NCI-H526 treated with DMSO at 0.1 percent for 48 hours (cell line): ENCODE measurements around the gene UBA1.
"Not testable (repeated sequence)": the region's sequence is repeated elsewhere in the genome, so short reads cannot be mapped to it uniquely, and the experiment has no call there.

ENCODE experiments used
- DNase-seq: peaks from one replicate; lab custom pipeline; 2025; lab: John Stamatoyannopoulos, UW

The UBA1 gene

DNA sequence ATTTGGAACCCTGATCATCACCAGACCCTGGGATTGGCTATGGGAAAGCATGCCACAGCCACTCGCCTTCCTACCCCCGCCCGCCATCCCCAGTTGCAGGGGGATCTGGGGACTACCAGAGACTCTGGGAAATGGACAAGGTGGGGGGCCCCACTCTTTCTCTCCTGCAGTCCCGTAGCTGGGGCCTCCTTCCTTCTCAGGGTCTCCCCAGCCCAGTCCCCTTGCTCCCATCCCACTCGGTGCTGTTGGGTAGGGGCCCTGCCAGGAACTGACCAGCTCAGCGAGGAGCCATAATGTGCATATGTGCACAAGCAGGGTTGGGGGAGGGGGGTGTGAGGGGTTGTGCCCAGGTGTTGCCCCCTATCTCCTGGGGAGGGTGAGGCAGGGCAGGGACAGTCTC, 35.8 kb downstream of the UBA1 start:
- no peak for DNase-seq

GRCh38 chrX:47230136-47230868, 36.7 kb downstream of the UBA1 start:
- no peak for DNase-seq

DNA sequence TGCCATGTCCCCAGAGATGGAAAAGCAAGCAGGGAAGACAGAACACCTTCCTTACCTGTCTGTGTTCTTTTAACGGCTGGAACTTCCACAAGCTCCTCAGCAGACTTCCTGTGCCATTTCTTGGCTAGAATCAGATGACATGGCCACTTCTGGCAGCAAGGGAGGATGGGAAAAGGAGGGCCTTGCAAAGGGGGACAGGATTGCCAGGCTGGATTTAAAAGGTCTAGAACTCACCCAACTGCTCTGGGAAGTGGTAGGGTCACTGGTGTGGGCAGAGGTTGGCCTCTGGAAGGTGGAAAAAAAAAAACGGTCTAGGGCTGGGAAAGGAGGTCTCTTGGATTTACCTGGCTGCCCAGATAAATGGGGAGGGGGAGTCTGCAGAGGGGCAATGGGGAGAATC, 37.5 kb downstream of the UBA1 start:
- no peak for DNase-seq

DNA sequence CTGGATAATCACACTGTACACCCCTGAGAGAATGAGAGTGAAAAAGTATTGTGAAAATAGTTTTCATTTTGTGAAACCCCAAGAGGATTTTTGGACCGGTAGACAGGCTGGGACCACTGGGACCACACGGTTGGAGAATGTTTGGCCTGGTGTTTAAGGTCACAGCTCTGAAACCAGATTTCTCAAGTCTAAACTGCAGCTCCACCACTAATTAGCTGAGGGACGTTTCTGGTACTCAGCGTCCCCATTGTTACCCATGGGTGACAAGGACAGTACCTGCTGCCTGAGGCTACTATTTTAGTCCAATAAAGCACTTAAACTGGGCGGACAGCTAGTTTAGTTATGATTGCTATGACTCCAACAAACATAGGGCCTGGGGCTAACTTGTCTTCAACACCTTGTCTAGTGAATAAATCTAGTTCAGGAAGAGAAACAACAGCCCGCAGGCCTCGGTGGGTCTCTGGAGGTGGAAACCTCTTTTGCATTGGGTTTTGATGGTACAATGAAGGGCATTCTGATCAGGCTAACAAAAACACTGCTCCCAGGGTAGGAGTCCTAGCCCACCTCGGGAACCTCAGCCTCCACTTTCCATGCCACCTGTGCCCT, 38.7 kb downstream of the UBA1 start:
- no peak for DNase-seq

DNA sequence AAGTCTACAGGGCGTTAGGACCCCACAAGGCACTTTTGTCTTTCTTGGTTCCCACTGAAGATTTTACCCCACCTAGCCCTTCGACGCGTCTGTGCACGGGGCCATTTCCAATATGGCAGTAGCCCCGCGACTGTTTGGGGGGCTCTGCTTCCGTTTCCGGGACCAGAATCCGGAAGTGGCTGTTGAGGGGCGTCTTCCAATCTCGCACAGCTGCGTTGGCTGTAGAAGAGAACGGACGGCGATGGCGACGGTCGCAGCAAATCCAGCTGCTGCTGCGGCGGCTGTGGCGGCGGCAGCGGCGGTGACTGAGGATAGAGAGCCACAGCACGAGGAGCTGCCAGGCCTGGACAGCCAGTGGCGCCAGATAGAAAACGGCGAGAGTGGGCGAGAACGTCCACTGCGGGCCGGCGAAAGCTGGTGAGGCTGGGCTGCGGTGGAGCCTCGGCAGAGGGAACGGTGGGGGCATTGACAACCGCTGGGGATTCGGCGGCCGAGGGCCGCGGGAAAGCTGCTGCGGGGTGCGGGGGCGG, 39.2 kb downstream of the UBA1 start, which contains the start of gene USP11:
TSS of gene USP11 (plus strand) at position 207 of the 530 bp plus-strand sequence. CDS start at position 242, 35 bp downstream.
- peak; percentile 24 for DNase-seq

- DNase-seq: peak; percentile 96
These were observed 39.9 kb downstream of the UBA1 start for GRCh38 chrX:47233333-47234113.

DNA sequence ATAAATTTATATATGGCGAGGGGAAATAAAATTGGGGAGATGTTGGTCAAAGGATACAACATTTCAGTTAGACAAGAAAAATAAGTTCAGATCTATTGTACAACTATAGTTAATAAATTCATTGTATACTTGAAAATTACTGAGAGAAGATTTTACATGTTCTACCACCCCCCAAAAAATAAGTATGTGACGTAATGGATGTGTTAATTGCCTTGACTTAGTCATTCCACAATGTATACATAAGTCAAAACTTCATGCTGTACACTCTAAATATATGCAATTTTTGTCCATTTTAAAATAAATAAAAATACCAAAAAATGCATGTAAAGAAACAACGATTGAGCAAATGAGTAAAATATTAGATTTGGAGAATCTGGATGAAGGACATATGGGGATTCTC, 41.0 kb downstream of the UBA1 start:
- DNase-seq: no peak

GRCh38 chrX:47235691-47236103, 42.1 kb downstream of the UBA1 start:
- DNase-seq: no peak

- DNase-seq: no peak
These were observed 45.6 kb downstream of the UBA1 start for GRCh38 chrX:47239199-47239598.

- DNase-seq: no peak
These were observed 46.4 kb downstream of the UBA1 start for GRCh38 chrX:47239898-47240545.

DNA sequence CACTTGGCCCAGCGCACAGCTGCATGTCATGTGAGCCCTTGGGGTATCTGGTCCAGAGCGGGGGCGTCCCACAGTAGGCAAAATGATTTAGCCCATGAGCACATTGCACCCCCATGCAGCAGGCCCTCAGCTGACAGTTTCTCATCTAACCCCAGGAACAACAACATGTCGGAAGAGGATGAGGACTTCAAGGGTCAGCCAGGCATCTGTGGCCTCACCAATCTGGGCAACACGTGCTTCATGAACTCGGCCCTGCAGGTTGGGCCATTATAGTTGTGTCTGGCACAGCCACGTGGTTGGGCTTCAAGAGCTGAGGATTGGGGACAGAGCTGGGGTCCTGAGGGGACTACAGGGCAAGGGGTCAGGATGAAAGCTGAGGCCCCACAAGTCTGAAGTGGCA, 47.0 kb downstream of the UBA1 start:
- DNase-seq: no peak

- no peak for DNase-seq
These were observed 47.8 kb downstream of the UBA1 start for GRCh38 chrX:47241201-47242011.

DNA sequence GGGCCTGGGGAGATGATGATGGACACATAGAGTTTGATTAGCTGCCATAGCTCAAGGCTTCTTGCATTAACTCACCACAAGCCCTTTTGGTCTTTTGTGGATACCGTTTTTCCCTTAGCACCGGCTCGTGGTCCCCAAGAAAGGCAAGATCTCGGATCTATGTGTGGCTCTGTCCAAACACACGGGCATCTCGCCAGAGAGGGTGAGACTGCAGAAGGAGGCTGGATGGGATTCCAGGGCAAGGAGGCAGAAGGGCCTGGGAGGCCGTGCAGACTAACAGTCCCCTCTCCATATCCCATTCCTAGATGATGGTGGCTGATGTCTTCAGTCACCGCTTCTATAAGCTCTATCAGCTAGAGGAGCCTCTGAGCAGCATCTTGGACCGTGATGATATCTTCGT, 48.7 kb downstream of the UBA1 start:
- no peak for DNase-seq

- DNase-seq: no peak
These were observed 49.7 kb downstream of the UBA1 start for GRCh38 chrX:47243351-47243750.

- no peak for DNase-seq
These were observed 51.0 kb downstream of the UBA1 start for GRCh38 chrX:47244676-47245075.

DNA sequence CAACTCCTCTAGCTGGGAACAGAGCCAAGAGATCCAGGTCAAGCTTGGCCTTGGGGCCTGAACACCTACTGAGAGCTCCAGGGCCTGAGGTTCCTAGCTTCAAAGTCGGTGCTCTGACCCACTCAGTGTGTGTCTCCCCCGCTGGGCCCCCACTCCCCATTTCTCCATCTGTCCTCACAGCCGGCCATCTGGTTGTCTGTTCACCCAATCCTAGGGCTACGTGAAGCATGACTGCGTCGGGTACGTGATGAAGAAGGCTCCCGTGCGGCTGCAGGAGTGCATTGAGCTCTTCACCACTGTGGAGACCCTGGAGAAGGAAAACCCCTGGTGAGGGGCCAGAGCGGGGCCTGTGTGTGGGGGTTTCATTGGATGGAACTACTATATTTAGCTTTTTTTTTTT, 51.5 kb downstream of the UBA1 start:
- DNase-seq: no peak

- no peak for DNase-seq
These were observed 53.8 kb downstream of the UBA1 start for GRCh38 chrX:47247206-47247998.

DNA sequence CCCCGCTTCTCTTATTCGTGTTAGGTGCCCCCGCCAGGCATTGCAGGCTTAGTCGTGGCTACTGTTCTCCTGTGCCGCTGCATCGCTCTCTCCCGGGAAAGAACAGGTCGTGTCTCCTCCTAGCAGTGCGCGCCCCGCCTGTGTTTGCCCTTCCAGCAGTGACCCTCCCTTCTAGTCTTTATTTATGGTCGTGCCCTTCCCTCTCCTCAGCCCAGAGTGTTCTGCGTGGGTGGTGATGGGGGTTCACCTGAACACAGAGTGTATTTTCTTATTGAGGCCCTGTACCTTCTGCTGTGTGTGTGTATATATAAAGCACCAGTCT, 54.3 kb downstream of the UBA1 start:
- DNase-seq: no peak

GRCh38 chrX:47248576-47248975, 54.9 kb downstream of the UBA1 start:
- DNase-seq: no peak

GRCh38 chrX:47250017-47250347, 56.4 kb downstream of the UBA1 start:
- DNase-seq: no peak

- not testable (repeated sequence) for DNase-seq
These were observed 64.0 kb downstream of the UBA1 start for GRCh38 chrX:47257620-47258019.
